Stimulated activated CD4-positive, alpha-beta T cell treated with anti-CD3 and anti-CD28 coated beads, TNF-alpha, amount 100 ng/mL, for 48 hours (primary cell): ENCODE results near the gene PEX19.
A peak's percentile ranks its signal among the peaks of the same experiment; 100 is the strongest.

Source experiments
- DNase-seq, 3 donors: peaks; one replicate each; pipeline ENCODE4 v3.0.0-alpha.2; 2020; ENCODE audit warnings: low read depth in 3 of 3

The PEX19 gene

DNA sequence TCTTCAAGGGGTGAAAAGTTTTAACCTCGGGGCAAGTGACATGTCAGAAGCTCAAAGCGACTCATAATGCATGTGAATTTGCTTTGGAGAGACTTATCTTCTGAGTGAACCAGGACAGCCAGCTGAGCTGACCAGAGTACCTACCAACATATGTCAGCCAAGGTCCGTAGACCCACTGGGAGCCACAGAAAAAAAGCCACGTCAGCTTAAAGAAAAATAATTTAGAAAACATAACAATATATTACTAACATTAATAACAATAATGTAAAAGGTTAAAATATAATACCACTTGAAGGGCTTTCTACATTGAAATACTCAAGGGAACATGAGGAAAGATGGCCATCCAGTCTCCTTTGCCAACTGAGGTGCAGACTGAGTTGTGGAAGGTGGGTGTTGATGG is 6.9 kb downstream of the PEX19 start:
- no peak for DNase-seq

DNA sequence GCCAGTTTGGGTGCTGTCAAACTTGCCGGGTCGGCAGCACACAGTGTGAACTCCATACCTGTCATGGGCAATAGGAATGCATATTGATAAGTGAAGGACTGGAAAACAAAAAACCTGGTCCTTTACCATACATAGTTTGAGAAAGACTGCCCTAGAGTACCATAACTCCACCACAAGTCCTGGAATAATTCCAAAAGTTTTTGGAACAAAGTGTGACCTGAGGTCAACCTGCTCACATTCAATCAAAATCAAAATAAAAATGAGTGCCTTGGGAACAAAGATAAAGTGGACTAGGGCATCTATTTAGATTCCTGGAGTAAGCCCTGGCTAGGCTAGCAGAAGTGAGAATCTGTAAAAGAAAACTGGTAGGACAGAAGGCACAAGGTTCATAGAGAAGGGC is 7.6 kb downstream of the PEX19 start:
- no peak for DNase-seq

DNA sequence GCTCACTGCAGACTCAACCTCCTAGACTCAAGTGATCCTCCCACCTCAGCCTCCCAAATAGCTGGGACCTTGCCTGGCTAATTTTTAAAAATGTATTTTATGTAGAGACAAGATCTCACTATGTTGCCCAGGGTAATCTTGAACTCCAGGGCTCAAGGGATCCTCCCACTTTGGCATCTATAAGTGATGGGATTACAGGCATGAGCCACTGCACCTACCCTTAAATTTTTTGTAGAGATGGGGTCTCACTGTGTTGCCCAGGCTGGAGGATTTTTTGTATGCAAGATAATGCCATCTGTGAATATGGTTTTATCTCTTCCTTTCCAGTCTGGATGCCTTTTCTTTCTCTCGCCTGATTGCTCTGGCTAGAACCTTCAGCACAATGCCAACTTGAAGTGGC is 13.9 kb downstream of the PEX19 start:
- no peak for DNase-seq

DNA sequence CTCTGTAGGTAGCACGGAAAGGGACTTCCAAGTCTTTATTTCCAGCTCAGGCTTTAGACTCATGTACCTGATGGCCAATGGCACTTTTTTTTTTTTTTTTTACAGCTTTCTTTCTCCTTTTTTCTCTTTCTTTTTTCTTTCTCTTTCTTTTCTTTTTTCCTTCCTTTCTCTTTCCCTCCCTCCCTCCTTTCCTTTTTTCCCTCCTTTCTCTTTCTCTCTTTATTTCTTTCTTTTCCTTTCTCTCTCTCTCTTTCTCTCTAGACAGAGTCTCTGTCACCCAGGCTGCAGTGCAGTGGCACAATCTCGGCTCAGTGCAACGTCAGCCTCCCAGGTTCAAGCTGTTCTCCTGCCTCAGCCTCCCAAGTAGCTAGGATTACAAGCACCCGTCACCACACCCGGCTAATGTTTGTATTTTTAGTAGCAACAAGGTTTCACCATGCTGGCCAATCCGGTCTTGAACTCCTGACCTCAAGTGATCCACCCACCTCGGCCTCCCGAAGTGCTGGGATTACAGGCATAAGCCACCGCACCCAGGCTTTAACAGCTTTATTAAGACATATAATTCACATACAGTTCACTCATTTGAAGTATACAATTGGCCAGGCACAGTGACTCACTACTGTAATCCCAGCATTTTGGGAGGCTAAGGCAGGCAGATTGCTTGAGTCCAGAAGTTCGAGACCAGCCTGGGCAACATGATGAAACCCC is 17.5 kb downstream of the PEX19 start:
- no peak for DNase-seq

DNA sequence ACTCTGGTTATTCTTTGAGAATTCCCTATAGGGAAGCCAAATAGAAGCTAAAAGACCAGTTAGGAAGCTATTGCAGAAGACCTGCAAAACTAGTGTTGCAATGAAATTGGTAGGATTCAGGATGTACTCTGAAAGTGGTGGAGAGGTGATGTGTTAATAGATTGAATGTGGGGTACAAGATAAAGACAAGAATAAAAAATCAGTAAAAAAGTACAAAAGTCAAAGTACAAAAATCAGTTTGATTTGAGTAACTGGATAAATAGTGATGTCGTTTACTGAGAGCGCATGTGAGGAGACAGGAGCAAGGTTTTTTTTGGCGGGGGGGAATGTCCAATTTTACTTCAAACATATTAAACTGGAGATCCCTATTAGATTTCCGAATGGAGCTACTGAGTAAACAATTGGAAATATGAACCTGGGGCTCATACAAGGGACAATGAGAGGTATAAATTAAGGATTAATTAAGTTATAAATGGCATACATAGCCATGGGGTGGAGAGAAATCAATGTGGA is 20.1 kb downstream of the PEX19 start:
- no peak for DNase-seq

DNA sequence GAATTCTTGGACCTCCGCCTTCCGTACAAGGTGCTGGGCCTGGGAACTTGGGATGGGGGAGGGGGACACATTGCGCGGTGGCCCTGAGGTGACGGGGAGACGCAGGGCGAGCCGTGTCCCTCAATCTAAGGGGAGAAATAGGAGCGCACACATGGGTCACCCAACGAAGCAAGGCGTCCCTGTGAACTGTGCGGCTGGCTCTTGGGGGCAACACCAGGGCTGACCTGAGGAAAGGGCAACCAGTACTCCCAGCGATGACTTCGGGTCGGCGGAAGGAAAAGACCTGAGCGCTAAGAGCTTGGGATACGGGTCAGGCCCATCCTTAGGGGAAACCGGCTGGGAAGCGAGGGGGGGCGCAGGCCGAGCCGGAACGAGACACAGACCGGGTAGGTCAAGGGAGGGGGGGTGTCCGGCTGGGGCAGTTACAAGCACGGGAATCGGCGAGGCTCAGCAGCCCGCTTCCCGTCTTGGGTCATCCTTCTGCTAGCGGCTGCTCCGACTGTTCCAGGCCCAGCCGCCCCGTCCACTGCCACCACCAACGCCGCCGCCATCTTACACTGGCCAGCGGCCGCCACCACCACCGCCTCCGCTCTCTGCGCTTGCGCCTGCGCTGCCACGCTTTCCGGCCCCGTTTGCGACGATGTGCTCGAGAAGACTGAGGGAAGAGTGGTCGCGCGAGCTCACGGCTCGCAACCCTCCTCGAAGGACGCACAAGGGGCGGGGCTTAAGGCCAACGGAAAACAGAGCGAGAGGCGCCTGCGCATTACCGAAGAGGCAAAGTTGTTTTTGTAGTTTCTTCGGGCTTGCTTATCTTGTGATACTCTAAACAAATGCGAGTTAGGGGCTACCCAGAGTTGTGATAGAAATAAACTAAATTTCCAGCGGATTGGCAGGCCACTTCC is 22.8 kb downstream of the PEX19 start, which contains the start of gene DCAF8:
Gene DCAF8 (minus strand): TSS at position 657 of the 902 bp plus-strand sequence. CDS start 18,541 bp downstream, outside the sequence.
- DNase-seq, result peak; percentile 96 to 98 (median 96)

DNA sequence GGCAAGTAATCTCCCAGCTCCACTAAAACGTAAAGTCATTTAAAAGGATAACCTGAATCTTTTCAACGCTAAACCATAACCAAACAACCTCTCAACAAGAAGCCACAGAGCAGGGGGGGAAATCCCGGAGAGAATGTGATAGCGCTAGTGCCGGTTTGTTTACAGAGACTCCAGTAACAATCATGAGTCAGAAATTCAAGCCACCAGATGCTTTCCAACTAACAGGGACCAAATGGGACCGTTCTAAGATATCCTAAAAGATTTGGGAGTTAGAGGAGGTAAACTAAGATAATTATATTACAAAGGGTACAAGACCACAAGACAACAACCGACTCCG is 23.4 kb downstream of the PEX19 start:
- DNase-seq, result peak; percentile 45 to 59 (median 55)

DNA sequence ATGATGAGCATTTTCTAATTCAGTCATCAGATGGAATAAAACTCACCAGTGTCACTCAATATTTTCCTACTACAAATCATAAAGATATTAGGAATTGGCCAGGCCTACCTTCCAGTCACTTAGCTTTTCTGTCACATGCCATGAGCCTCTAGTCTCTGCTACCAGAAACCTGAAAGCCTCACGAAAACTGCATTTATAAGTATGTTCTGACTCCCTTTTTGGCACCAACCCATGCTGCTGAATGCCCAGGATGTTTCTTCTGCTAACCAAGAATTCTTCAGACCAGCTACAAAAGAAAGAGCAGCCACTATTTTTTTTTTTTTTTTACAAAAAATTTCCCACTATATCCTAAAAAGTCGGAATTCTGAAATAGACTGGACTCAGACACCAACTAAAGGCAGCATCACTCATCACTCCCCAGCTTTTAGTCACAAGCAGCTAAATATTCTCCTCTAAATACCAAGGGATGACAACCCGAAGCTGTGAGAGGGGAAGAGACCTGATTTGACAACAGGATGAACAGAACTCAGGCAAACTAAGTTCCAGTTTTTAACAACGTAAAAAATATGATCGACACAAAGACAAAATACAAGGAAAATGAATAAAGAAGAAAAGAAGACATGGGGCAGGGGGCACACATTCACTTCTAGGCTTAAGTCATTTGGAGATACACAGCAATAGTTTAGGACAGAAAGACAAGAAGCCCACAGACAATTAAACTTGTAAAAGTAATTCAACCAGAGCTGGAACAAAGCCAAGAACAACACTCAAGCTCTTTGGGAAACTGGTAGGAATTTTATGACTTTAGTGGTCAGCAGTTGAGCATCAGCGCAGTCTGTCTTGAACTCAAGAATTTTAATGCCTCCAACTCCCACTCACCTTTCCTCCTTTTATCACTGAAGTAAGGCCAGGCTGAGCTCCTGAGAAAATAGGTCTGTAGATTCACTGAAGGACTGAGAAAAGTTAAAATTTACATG is 24.2 kb downstream of the PEX19 start:
- DNase-seq, result no peak

DNA sequence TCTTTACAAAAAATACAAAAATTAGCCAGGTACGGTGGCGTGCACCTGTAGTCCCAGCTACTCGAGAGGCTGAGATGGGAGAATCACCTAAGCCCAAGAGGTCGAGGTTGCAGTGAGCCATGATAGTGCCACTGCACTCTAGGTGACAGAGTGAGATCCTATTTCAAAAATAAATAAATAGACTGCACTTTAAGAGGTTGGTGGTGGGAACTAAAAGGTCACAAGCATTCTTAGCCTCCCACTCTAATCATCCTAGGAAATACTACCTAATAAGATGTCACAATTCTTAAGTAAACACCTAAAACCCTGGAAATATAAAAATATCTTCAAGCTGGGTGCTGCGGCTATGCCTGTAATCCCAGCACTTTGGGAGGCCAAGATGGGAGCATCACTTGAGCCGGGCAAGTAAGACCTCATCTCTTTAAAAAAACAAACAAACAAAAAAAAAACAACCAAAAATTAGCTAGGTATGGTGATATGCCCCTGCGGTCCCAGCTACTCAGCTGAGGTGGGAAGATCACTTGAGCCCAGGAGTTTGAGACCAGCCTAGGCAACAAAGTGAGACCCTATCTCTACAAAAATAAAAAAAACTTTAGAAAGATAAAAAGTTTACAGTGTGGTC is 26.6 kb downstream of the PEX19 start:
- DNase-seq, result no peak

DNA sequence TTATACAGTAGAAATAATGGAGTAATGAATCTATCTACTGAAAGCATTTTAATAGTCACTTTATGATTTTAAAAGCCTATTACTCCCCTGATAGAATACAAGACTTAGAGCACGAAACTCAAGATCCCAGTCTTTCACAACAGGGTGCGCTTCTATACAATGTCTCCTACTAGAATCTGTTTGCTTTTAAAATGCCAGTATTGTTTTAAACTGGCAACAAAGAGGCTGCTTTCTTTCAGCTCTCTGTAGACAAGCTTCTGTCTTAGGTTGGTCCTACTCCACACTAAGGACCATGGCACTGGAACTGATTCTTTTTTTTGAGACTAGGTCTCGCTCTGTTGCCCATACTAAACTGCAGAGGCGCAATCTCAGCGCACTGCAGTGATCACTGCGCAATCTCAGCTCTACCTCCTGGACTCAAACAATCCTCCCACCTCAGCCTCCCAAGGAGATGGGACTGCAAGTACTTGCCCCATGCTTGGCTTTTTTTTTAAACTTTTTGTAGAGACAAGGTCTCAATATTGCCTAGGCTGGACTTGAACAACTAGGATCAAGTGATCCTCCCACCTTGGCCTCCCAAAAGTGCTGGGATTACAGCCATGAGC is 27.4 kb downstream of the PEX19 start:
- DNase-seq, result no peak

DNA sequence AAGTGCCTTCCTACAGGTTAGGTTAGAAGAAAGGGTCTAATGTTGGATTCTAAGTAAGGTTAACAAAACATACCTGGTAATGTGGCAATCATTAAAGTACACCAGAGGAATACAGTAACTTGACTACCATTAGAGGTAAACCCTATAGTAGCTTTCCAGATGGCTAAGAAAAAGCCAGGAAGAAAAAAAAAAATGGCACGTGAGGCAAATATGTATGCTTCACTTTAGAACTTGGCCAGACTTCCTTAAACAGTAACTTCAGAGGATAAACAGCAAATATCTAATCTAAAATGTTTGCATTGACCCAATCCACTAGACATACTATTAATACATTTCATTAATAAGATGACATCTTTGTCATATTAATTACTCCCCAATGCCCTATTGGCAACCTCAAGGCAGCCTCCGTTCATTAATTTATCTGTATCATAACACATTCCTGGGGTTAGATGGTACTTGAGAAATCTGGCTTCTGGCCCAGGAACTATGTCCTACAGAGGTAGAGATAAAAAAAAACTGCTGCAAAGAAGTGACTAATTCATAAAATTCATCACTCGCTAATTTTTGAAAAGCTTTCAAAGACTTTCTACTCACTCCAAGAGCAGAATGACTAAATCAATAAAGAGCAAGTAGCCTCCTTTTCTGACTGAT is 28.4 kb downstream of the PEX19 start:
- DNase-seq, result no peak

DNA sequence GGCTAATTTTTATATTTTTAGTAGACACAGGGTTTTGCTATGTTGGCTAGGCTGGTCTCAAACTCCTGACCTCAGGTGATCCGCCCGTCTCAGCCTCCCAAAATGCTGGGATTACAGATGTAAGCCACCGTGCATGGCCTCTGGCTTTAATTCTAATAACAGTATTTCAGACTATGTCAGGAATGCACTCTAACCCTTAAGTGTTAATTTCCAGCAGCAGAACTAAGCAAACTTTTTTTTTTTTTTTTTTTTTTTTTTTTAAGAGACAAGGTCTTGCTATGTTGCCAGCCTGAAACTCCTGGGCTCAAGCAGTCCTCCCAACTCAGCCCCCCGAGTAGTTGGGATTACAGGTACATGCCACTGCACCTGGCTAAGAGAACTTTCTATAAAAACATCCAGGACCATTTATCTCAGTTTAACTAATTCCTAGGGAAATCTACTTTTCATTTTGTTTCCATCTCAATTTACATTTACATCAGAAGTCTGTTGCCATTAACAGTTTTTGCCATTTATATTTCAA is 29.1 kb downstream of the PEX19 start:
- DNase-seq, result no peak

DNA sequence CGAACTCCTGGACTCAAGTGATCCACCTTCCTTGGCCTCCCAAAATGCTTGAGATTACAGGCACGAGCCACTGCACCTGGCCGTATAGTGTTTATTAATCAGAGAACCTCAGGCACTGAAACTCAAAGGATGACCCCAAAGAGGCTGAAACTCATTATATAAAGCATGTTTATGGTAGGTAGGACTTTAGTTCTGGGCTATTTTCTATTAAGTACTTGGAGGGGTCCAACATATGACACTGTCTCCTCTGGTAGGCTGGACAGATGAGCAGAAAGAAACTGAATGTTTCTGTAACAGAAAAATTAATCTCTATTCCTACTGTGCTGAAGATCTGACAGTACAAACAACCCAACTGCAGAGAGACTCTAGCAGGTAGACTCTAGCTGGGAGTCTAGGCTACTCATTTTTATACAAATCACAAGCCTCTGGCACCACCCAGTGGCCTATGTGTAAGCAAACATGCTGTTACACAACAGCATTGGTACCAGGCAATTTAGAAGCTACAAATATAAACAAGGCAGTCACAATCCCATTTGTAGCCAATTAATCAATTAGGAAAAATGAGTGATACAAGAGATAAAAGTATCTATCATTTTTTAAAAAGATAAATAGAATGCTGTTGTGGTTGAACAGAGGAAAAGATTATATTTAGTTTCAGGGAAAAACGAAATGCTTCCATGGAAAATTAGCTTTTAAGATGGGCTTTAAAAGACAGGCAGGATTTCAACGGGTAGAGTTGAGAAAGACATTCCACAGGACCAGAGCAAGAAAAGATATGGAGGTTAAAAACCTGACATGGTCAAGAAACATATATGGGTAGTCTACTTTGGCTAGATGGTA is 33.0 kb downstream of the PEX19 start:
- peak in 2 of 3 donors; percentile 8 to 23 for DNase-seq

DNA sequence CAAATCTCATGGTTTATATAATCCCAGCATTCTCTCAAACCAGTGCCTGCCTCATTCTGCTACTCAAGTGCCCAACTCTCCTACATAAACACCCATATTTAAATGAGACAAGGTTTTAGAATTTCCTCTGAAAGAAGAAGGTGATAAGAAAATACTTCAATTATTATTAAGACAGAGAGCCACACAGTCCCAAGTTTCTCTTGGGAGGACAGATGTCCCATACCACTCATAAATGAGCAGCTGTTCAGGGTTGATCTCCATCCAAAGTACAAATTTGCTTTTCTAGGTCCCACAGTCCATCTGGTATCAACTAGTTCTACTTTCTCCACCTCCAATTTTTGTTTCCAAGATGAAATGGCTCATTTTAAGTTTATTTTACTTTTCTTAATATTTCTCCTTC is 33.9 kb downstream of the PEX19 start:
- no peak for DNase-seq

DNA sequence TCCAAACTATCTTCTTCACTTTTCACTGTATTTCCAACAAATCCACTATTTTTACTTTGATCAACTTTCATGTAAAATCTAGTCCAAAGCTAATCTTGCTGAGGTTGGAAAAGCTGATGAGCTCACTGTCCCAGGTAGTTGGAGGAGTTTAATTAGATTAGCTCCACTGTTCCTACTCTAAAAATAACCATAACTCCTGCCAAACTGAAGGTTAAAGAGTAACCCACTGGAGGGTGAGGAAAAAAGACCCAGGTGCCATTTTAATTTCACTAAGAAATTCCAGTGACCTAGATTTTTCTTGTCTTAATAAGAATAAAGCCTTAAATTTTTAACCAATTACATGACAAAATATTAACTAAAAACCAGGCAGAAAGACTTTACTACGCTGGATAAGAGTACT is 37.9 kb downstream of the PEX19 start:
- no peak for DNase-seq

DNA sequence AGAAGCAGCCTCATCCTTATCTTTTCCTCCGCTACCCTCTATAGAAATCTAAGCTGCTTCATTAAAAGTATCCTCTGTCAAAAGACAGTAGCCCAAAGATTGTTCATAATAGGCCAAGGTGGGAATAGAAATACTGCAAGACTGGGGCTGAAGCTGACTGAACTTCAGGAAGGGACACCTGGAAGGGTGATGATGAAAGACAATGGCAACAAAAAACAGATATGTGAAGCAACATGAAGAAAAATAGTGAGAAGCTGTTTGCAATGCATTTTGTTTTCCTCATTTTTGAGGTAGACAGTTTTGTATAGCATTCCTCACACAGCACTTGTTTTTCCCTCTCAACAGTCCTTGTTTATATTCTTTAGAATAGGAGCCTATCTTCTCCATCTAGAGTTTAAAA is 39.5 kb downstream of the PEX19 start:
- DNase-seq, result no peak

DNA sequence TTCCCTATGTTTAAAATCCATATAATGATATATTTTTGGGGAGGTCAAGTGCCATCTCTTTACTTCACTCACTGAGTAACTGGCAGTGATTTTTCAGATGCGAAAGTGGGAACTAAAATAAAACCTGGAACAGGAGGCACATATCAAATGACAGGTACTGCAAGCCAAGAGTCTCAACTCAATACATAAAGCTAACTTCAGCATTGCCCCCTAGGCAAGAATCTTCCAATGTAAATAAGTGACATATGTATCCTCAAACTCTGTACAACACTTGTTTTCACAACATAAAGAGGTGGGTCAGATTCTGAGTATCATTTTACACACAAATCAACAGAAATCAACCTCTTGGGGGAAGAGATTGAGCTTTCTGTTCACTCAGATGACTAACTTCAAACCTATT is 40.7 kb downstream of the PEX19 start:
- no peak for DNase-seq

DNA sequence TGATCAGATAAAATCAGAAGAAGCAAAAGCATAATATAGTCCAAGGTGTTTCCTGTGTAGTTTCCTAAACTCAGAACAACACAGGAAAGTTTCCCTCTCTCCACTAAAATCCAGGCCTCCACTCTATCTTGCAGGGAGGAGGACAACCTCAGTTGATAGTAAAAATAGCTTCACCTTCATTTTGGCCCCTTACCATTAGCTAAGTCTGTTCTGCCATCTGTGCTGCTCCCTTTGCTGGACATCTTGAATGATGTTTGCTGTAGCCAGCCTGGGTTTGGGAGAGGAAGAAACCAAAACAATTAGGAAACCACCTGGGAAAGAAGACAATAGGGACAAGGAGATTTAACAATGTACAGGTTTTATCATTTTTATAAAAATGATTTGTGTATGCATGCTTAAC is 41.2 kb downstream of the PEX19 start:
- no peak for DNase-seq
